HEK293 (cell line): ENCODE data around the gene PLCL2.

ENCODE experiments used
- CTCF ChIA-PET: fragments of 350-600 bp; formaldehyde crosslinking; extraction: SDS; loops from one replicate; lab custom pipeline; 2021; ENCODE audit warnings: antibody characterized with exemption; lab: Yijun Ruan, JAX
- POLR2A ChIA-PET: fragments of 300-600 bp; formaldehyde crosslinking; extraction: SDS; loops from one replicate; lab custom pipeline; 2020; ENCODE audit warnings: antibody characterized with exemption, inconsistent platforms; lab: Yijun Ruan, JAX
- H3K27ac ChIP-seq: fragments of 200-500 bp; sonication (Bioruptor generic); 2 replicates; pipeline ENCODE4 v1.5.1; 2014; ENCODE audit warnings: low read depth, low read length, control low read depth, inconsistent platforms; ENCODE audit errors: extremely low read depth
- H3K36me3 ChIP-seq, 2 experiments: fragments of 200-500 bp in 1 of 2; sonication (Bioruptor generic) in 1 of 2; 1 replicate in 1 of 2; 2 replicates in 1 of 2; pipeline ENCODE4 v1.5.1; 2014 to 2017; ENCODE audit warnings: inconsistent platforms in 2 of 2, low read length in 2 of 2; ENCODE audit not compliant: control insufficient read depth in 2 of 2, insufficient read depth in 1 of 2
- H3K4me1 ChIP-seq: fragments of 200-500 bp; sonication (Bioruptor generic); 2 replicates; pipeline ENCODE4 v1.5.1; 2014; ENCODE audit warnings: mild to moderate bottlenecking, low read length, inconsistent platforms; ENCODE audit not compliant: control insufficient read depth, insufficient read depth
- H3K4me3 ChIP-seq: 2 replicates; pipeline ENCODE4 v1.5.1; 2011; ENCODE audit warnings: low read depth, mild to moderate bottlenecking, control low read depth, low read length, moderate library complexity
- H3K9me3 ChIP-seq: fragments of 200-500 bp; sonication (Bioruptor generic); 2 replicates; pipeline ENCODE4 v1.5.1; 2014; ENCODE audit warnings: low read depth, low read length, inconsistent platforms; ENCODE audit not compliant: control insufficient read depth, insufficient read depth
- AEBP2 ChIP-seq: fragments of 450-650 bp; formaldehyde crosslinking; IDR thresholded peaks from 2 replicates; pipeline ENCODE4 v1.5.1; 2016; ENCODE audit warnings: missing biosample characterization, missing genetic modification characterization, borderline replicate concordance
- GFI1B ChIP-seq: fragments of 450-650 bp; formaldehyde crosslinking; IDR thresholded peaks from 2 replicates; pipeline ENCODE4 v1.5.1; 2016; ENCODE audit warnings: missing biosample characterization, missing genetic modification characterization
- GLIS2 ChIP-seq: fragments of 450-650 bp; formaldehyde crosslinking; IDR thresholded peaks from 2 replicates; pipeline ENCODE4 v1.5.1; 2016; ENCODE audit warnings: missing biosample characterization, missing genetic modification characterization
- KLF17 ChIP-seq: fragments of 450-650 bp; formaldehyde crosslinking; IDR thresholded peaks from 2 replicates; pipeline ENCODE4 v1.5.1; 2016; ENCODE audit warnings: missing biosample characterization, missing genetic modification characterization
- PRDM2 ChIP-seq: fragments of 450-650 bp; formaldehyde crosslinking; IDR thresholded peaks from 2 replicates; pipeline ENCODE4 v1.5.1; 2016; ENCODE audit warnings: missing biosample characterization, missing genetic modification characterization, borderline replicate concordance
- SETDB1 ChIP-seq: IDR thresholded peaks from one replicate; pipeline ENCODE4 v1.6.1; 2017; ENCODE audit warnings: mild to moderate bottlenecking, low read length, moderate library complexity, mixed read lengths; ENCODE audit not compliant: insufficient read length
- SP3 ChIP-seq: fragments of 450-650 bp; formaldehyde crosslinking; IDR thresholded peaks from 2 replicates; pipeline ENCODE4 v1.5.1; 2016; ENCODE audit warnings: missing biosample characterization, missing genetic modification characterization
- TCF7L2 ChIP-seq: IDR thresholded peaks from 2 replicates; pipeline ENCODE4 v1.6.1; 2011; ENCODE audit warnings: low read depth, mild to moderate bottlenecking, inconsistent platforms, low read length, moderate library complexity, borderline replicate concordance
- ZEB2 ChIP-seq: fragments of 450-650 bp; formaldehyde crosslinking; IDR thresholded peaks from 2 replicates; pipeline ENCODE4 v1.5.1; 2016; ENCODE audit warnings: missing biosample characterization, missing genetic modification characterization
- ZNF133 ChIP-seq: fragments of 450-650 bp; formaldehyde crosslinking; IDR thresholded peaks from 2 replicates; pipeline ENCODE4 v1.5.1; 2016; ENCODE audit warnings: missing biosample characterization, missing genetic modification characterization
- ZNF148 ChIP-seq: fragments of 450-650 bp; formaldehyde crosslinking; IDR thresholded peaks from 2 replicates; pipeline ENCODE4 v1.5.0; 2017; ENCODE audit warnings: missing biosample characterization, missing genetic modification characterization, borderline replicate concordance
- ZNF19 ChIP-seq: fragments of 450-650 bp; formaldehyde crosslinking; IDR thresholded peaks from 2 replicates; pipeline ENCODE4; 2016; ENCODE audit warnings: missing biosample characterization, missing genetic modification characterization, low read depth
- ZNF223 ChIP-seq: fragments of 450-650 bp; formaldehyde crosslinking; IDR thresholded peaks from 2 replicates; pipeline ENCODE4 v1.5.1; 2016; ENCODE audit warnings: missing biosample characterization, missing genetic modification characterization
- ZNF248 ChIP-seq: fragments of 450-650 bp; formaldehyde crosslinking; IDR thresholded peaks from 2 replicates; pipeline ENCODE4 v1.5.1; 2017; ENCODE audit warnings: missing biosample characterization, missing genetic modification characterization
- ZNF391 ChIP-seq: fragments of 450-650 bp; formaldehyde crosslinking; IDR thresholded peaks from 2 replicates; pipeline ENCODE4 v1.5.1; 2016; ENCODE audit warnings: low read depth, missing biosample characterization, missing genetic modification characterization, borderline replicate concordance
- ZNF394 ChIP-seq: fragments of 450-650 bp; formaldehyde crosslinking; IDR thresholded peaks from 2 replicates; pipeline ENCODE4 v1.5.1; 2016; ENCODE audit warnings: missing biosample characterization, missing genetic modification characterization, mild to moderate bottlenecking, moderate library complexity, borderline replicate concordance
- ZNF423 ChIP-seq: fragments of 450-650 bp; formaldehyde crosslinking; IDR thresholded peaks from 2 replicates; pipeline ENCODE4 v1.5.1; 2016; ENCODE audit warnings: missing biosample characterization, missing genetic modification characterization
- ZNF488 ChIP-seq: fragments of 450-650 bp; formaldehyde crosslinking; IDR thresholded peaks from 2 replicates; pipeline ENCODE4 v1.5.1; 2016; ENCODE audit warnings: missing biosample characterization, missing genetic modification characterization
- ZNF544 ChIP-seq: fragments of 450-650 bp; formaldehyde crosslinking; IDR thresholded peaks from 2 replicates; pipeline ENCODE4 v1.5.0; 2017; ENCODE audit warnings: missing biosample characterization, missing genetic modification characterization
- ZNF548 ChIP-seq: fragments of 450-650 bp; formaldehyde crosslinking; IDR thresholded peaks from 2 replicates; pipeline ENCODE4 v1.5.1; 2016; ENCODE audit warnings: missing biosample characterization, missing genetic modification characterization
- ZNF768 ChIP-seq: fragments of 450-650 bp; formaldehyde crosslinking; IDR thresholded peaks from 2 replicates; pipeline ENCODE4 v1.5.1; 2018; ENCODE audit warnings: missing biosample characterization, mild to moderate bottlenecking, missing genetic modification characterization
- ZNF792 ChIP-seq: fragments of 450-650 bp; formaldehyde crosslinking; IDR thresholded peaks from 2 replicates; pipeline ENCODE4 v1.5.1; 2016; ENCODE audit warnings: missing biosample characterization, missing genetic modification characterization
- ZSCAN18 ChIP-seq: fragments of 450-650 bp; formaldehyde crosslinking; IDR thresholded peaks from 2 replicates; pipeline ENCODE4 v1.5.1; 2016; ENCODE audit warnings: missing biosample characterization, missing genetic modification characterization
- ZSCAN23 ChIP-seq: fragments of 450-650 bp; formaldehyde crosslinking; IDR thresholded peaks from 2 replicates; pipeline ENCODE4 v1.5.1; 2016; ENCODE audit warnings: missing biosample characterization, missing genetic modification characterization

The PLCL2 gene

GRCh38 chr3:17061005-17061404 is 176.2 kb downstream of the PLCL2 start:
- no peak overlapping the region for H3K4me3 ChIP-seq
- H3K4me1 ChIP-seq = peaks cover 10% of the 10 kb centered on the region; the same call in 1 of the 2 replicates
- H3K36me3 ChIP-seq = no peaks in the 10 kb centered on the region
- no peak for TF ChIP-seq ZNF488 (tag by site-specific recombination)
- no peak for TF ChIP-seq ZNF423
- no peak for TF ChIP-seq ZNF248
- no peak for TF ChIP-seq ZNF148 (tag by site-specific recombination)
- TF ChIP-seq SP3 (tag by site-specific recombination) = no peak
- no peak for TF ChIP-seq ZNF391 (tag by site-specific recombination)
- no peak for TF ChIP-seq KLF17
- no peak for TF ChIP-seq ZNF768 (tag by site-specific recombination)
- TF ChIP-seq GLIS2 (tag by site-specific recombination) = no peak
- TF ChIP-seq ZNF223 = no peak
- no peak for TF ChIP-seq AEBP2 (tag by site-specific recombination)
- no peak for TF ChIP-seq ZNF548 (tag by site-specific recombination)
- TF ChIP-seq ZSCAN18 (tag by site-specific recombination) = no peak
- TF ChIP-seq ZNF19 (tag by site-specific recombination) = no peak
- TF ChIP-seq ZNF544 (tag by site-specific recombination) = no peak
- TF ChIP-seq GFI1B (tag by site-specific recombination) = no peak
- no peak for TF ChIP-seq ZEB2 (tag by site-specific recombination)
- no peak for TF ChIP-seq SETDB1
- no peak for TF ChIP-seq TCF7L2
- no peaks in the 10 kb centered on the region for H3K9me3 ChIP-seq
- CTCF ChIA-PET = interaction anchor here (0.6 kb wide), 1 partner anchor 23 kb away, joined by 5 read pairs; no protein-coding TSS in a partner anchor
- H3K27ac ChIP-seq = no peak overlapping the region
- POLR2A ChIA-PET = no interaction called here

- no peaks in the 10 kb centered on the region for H3K36me3 ChIP-seq
- H3K4me3 ChIP-seq = no peak overlapping the region
- peaks cover 10% of the 10 kb centered on the region; the same call in 1 of the 2 replicates for H3K4me1 ChIP-seq
- ChIA-PET CTCF (no interaction called here), POLR2A (no interaction called here)
- H3K9me3 ChIP-seq = no peaks in the 10 kb centered on the region
- no peak overlapping the region for H3K27ac ChIP-seq
- no peak for TF ChIP-seq ZNF394 (tag by site-specific recombination)
- TF ChIP-seq ZNF792 (tag by site-specific recombination) = no peak
- TF ChIP-seq PRDM2 (tag by site-specific recombination) = no peak
- TF ChIP-seq ZSCAN23 (tag by site-specific recombination) = no peak
- no peak for TF ChIP-seq SP3 (tag by site-specific recombination)
- TF ChIP-seq ZNF768 (tag by site-specific recombination) = no peak
- no peak for TF ChIP-seq ZNF133 (tag by site-specific recombination)
Observed at GRCh38 chr3:17062736-17063135, 178.0 kb downstream of the PLCL2 start.
